GM19240 (cell line): ENCODE measurements around the gene DEFB131A.
"Not testable (repeated sequence)": the region's sequence is repeated elsewhere in the genome, so short reads cannot be mapped to it uniquely, and the experiment has no call there.

Experiments used
- DNase-seq: peaks from one replicate; pipeline ENCODE4 v3.0.0; 2011; ENCODE audit warnings: low spot score; ENCODE audit not compliant: insufficient read length

DEFB131A gene

GRCh38 chr4:9494256-9495035, 50.2 kb downstream of the DEFB131A start:
- not testable (repeated sequence) for DNase-seq

- DNase-seq, result not testable (repeated sequence)
These were observed 51.2 kb downstream of the DEFB131A start for GRCh38 chr4:9495443-9495842.

GRCh38 chr4:9497575-9498467, 53.6 kb downstream of the DEFB131A start:
- not testable (repeated sequence) for DNase-seq

- not testable (repeated sequence) for DNase-seq
These were observed 54.3 kb downstream of the DEFB131A start for GRCh38 chr4:9498468-9499040.

GRCh38 chr4:9499974-9500487, 55.8 kb downstream of the DEFB131A start:
- DNase-seq, result not testable (repeated sequence)
